Mammary epithelial cell (primary cell): ENCODE results near the gene RPS21.

Experiments used
- CTCF ChIP-seq, 2 donors: IDR thresholded peaks in 1 of 2; conservative IDR thresholded peaks in 1 of 2; 2 replicates each; pipeline ENCODE4 v1.5.1; 2011 to 2012; ENCODE audit warnings: inconsistent platforms in 2 of 2, low read length in 2 of 2, mild to moderate bottlenecking in 2 of 2, control low read depth in 1 of 2, low read depth in 1 of 2; ENCODE audit not compliant: insufficient read depth in 1 of 2; ENCODE audit errors: extremely low read depth in 1 of 2
- EZH2 ChIP-seq: IDR thresholded peaks from 2 replicates; pipeline ENCODE4 v1.6.1; 2012; ENCODE audit warnings: low read length, inconsistent platforms, borderline replicate concordance

GRCh38 chr20:62409086-62409853, 22.4 kb downstream of the RPS21 start:
- TF ChIP-seq EZH2 (no peak), CTCF (conservative IDR thresholded peaks at IDR 0.05 in 1 of 2, IDR thresholded peaks at IDR 0.05 in 1 of 2; ENCODE audit: extremely low read depth in 1 of 2, insufficient read depth in 1 of 2, low read depth in 1 of 2, low read length in 2 of 2) (no peak)
